PC-3 (cell line): ENCODE measurements around the gene MSI2.

Source experiments
- CTCF ChIP-seq: fragments of 300-600 bp; sonication (generic); conservative IDR thresholded peaks from 2 replicates; pipeline ENCODE4 v1.5.1; 2017; ENCODE audit warnings: antibody characterized with exemption, low read depth, mild to moderate bottlenecking, low read length
- EZH2 ChIP-seq: fragments of 300-600 bp; sonication (generic); IDR thresholded peaks from one replicate; pipeline ENCODE4 v1.6.1; 2017; ENCODE audit warnings: antibody characterized with exemption, mild to moderate bottlenecking, low read length; ENCODE audit not compliant: unreplicated experiment

- TF ChIP-seq CTCF (no peak), EZH2 (no peak)
Observed at GRCh38 chr17:57533684-57534305, 277.5 kb downstream of the MSI2 start.
